HG03103 (cell line): Measurements from ENCODE around the gene PSMC2.
"Not testable (repeated sequence)": the region's sequence is repeated elsewhere in the genome, so short reads cannot be mapped to it uniquely, and the experiment has no call there.

Source experiments
- ATAC-seq: cut with Tn5 transposase; IDR thresholded peaks from one replicate; pipeline ENCODE4 v1.9.1; 2021; ENCODE audit warnings: low read depth; ENCODE audit not compliant: unreplicated experiment

PSMC2 gene

GRCh38 chr7:103373866-103374643 lies 26.6 kb downstream of the PSMC2 start:
- no peak for ATAC-seq

DNA sequence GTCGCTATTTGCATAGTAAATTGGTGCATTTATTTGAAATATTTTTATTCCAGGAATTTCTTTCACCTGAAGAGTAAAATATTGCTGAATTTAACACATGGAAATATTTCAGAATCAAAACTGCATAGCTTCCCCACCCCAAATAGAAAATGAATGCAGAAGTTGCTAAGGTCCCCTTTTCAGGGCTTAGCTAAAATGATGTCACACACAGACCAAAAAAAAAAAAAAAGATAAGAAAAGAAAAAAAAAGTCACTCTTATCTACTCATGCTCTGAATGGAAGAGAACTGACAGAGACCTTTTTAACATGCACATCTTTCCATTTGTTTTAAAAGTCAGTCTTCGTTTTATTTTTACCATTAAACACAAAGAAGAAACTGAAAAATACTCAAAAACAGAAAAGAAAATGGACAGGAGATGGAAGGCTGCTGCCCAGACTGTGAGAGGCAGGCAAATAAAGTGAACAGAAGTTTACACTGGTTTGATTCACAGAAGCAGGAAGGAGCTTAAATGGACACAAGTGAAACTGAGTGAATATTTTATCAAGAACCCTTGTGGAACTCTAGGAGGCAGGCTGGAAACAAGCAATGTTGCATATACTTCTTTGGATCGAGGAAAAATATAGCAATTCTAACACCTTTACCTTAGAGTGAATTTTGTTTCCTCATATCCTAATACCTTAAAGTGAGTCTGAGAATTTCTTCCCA lies 32.0 kb downstream of the PSMC2 start:
- ATAC-seq: no peak

- ATAC-seq: no peak
Observed at GRCh38 chr7:103380395-103381191, 33.1 kb downstream of the PSMC2 start.

GRCh38 chr7:103381280-103382031 lies 34.0 kb downstream of the PSMC2 start:
- no peak for ATAC-seq

DNA sequence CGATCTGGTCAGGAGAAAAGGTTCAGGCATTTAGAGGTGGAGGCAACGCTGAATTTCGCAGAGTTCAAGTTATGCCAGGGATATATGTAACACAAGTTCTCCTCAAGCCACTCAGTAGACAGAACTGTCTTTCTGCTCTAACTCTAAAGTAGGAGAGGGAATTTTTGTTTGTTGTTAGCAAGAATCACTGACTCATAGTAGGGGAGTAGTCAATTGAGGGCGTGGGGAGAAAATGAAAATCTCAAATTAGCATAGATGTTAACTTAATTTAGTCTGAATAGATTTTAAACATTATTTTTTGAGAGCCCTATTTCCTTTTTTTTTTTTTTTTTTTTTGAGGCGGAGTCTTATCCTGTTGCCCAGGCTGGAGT lies 34.6 kb downstream of the PSMC2 start:
- no peak for ATAC-seq

- ATAC-seq: no peak
Observed at GRCh38 chr7:103387242-103387641, 39.8 kb downstream of the PSMC2 start.

GRCh38 chr7:103388469-103389140 lies 41.2 kb downstream of the PSMC2 start:
- ATAC-seq: no peak

- no peak for ATAC-seq
Observed at GRCh38 chr7:103389263-103389662, 41.8 kb downstream of the PSMC2 start.

- no peak for ATAC-seq
Observed at GRCh38 chr7:103391150-103391549, 43.7 kb downstream of the PSMC2 start.

DNA sequence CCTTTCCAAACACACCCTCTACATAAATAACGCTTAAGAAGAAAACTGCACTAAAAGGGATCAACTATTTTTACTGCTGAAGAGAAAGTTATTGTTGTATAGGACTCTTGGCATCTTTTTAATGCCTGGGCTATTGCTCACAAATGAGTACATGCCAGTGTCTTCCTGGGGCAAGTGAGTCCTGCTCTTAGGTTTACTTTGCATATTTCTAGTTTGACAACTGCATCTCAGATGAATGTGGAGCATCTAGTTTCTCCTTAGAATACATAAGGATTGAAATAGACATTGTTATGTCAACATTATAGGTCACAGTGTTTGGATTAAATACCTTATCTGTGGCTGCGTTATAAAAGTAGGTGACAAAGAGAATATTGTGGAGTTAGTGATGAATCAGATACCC lies 44.5 kb downstream of the PSMC2 start:
- ATAC-seq: no peak

- ATAC-seq: no peak
Observed at GRCh38 chr7:103394566-103394965, 47.1 kb downstream of the PSMC2 start.

DNA sequence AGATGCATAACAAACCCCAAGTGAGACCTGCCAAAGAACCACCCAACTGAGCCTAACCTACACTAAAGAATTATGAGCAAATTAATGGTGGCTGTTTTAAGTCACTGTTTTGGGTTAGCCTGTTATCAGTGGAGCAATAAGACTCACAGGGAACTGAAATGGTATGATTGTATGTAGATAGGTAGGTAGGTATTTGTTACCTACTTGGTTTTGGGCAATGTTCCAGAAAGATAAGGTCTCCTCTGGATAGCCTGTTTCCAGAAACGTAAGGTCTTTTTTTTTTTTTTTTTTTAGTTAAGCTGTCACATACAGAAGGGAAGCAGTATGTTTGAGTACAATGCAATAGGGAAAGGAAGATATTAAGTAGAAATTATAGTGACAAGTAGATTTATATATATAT lies 47.6 kb downstream of the PSMC2 start:
- ATAC-seq: no peak

DNA sequence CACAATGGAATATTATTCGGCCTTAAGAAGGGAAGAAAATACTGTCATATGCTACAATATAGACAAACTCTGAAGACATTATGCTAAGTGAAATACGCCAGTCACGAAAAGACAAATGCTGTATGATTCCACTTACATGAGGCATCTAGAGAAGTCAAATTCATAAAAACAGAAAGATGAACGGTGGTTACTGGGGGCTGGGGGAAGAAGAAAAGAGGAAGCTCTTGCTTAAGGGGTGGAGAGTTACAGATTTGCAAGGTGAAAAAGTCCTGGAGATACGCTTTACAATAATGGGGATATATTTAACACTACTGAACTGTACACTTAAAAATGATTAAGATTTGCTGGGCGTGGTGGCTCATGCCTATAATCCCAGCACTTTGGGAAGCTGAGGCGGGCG lies 49.0 kb downstream of the PSMC2 start:
- no peak for ATAC-seq

GRCh38 chr7:103398483-103399127 lies 51.2 kb downstream of the PSMC2 start:
- no peak for ATAC-seq

DNA sequence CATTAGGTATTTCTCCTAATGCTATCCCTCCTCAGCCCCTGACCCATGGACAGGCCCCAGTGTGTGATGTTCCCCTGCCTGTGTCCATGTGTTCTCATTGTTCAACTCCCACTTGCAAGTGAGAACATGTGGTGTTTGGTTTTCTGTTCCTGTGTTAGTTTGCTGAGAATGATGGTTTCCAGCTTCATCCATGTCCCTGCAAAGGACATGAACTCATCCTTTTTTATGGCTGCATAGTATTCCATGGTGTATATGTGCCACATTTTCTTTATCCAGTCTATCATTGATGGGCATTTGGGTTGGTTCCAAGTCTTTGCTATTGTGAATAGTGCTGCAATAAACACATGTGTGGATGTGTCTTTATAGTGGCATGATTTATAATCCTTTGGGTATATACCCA lies 52.2 kb downstream of the PSMC2 start:
- ATAC-seq: not testable (repeated sequence)

- not testable (repeated sequence) for ATAC-seq
Observed at GRCh38 chr7:103405789-103406613, 58.6 kb downstream of the PSMC2 start.

- ATAC-seq: no peak
Observed at GRCh38 chr7:103412151-103412550, 64.7 kb downstream of the PSMC2 start.

DNA sequence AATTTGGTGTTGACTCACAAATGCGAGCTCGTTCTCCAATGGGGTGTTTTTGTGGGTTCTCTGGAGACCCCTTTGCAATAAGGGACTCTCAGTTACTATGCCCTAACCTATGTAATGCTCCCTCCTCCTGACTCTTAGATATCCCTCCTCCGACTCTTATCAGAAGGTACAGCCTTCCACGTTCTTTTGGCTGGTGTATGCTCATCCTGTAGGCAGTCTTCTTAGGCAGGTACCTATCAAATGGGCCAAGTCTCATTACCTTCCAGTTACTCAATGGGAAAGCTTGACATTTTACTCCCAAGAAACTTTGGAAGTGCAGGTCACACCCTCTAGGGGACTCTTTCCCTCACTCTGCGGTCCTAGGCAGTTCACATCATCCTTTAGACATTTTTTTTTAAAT lies 66.0 kb downstream of the PSMC2 start:
- ATAC-seq: no peak

DNA sequence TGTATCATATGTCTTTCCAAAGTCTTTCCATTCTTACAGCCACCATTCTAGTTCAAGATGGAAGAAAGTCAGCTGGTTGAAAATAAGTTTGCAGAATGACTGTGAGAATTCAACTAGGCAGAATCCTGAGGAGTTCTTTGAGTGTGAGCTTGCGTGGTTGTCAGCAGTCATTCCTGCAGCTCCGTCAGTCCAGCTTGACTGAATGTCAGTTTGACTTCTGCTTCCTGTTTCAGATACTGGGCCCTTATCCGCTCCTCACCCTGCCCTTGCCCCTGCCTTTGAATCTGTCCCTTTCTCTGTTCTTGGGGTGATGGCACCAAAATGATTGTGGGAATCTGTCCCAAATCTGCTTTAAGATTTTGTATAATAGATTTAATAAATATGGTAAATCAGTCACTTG lies 70.8 kb downstream of the PSMC2 start:
- ATAC-seq: no peak
